Left hindlimb (tissue), 1 donor: ENCODE results near the gene CDK4.
"Not testable (repeated sequence)": the region's sequence is repeated elsewhere in the genome, so short reads cannot be mapped to it uniquely, and the experiment has no call there.

Source experiments
- DNase-seq: peaks from one replicate; pipeline ENCODE4 v3.0.0-alpha.2; 2018

Gene CDK4

GRCh38 chr12:57751788-57752667 is at the start of gene CDK4:
Gene CDK4 (minus strand): TSS chr12:57752310. CDS start chr12:57751717, 593 bp downstream.
- peak; percentile 100 for DNase-seq

DNA sequence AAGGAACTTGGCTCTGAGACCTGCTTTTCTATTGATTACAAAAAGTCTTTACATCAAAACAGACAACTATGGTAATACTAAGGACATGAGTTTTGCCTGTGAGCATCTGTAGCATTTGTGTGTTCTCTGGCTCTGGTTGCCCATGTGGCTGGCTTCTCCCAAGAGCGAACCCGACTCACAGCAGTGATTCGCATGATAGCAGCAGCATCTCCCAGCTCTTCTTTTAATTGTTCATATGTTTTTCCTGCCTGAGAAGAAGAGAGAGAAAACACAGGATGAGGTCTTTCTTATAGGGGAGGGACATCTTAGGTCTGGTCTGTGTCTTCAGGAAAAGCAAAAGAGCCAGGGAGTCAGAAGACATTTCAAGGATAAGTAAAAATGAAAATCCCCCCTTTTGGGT is 48.9 kb upstream of the CDK4 start:
- no peak for DNase-seq

DNA sequence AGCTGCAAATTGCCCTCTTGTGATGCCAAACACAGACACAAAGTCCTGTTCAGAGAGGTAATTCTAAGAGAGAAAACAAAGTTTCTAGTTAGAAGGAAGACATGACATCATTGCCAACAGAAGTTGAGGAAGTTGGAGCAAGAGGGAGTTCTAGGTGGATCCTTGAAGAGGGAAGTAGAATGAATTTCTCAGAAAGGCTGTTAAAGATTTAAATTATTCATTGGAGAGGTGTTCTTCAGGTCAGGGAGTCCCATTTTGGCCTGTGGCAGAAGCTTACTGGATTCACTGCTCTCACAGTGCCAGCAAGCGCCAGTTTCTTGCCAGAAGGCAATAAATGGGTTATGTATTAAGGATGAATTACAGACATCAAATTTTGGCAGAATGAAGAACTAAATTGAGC is 45.8 kb upstream of the CDK4 start:
- DNase-seq: no peak

DNA sequence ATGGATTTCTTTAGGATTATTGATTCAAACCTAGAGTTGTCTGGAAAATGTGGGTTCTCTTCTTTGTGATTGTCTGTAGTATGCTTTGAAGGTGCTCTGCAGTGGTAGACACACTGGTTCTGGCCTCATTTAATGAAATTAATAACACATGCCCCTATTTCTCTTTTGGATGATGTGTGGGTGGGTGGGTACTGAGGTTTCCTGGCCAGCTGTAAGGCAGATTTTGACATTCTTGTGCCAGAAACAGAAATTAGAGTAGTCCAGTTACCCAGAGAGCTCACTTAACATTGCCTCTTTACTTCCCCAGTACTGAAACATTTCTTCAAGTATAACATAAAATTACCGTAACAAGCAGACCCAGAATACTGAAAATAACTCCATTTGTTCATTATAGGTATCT is 44.9 kb upstream of the CDK4 start:
- DNase-seq: no peak

- no peak for DNase-seq
Measured at GRCh38 chr12:57795354-57795753, 43.2 kb upstream of the CDK4 start.

DNA sequence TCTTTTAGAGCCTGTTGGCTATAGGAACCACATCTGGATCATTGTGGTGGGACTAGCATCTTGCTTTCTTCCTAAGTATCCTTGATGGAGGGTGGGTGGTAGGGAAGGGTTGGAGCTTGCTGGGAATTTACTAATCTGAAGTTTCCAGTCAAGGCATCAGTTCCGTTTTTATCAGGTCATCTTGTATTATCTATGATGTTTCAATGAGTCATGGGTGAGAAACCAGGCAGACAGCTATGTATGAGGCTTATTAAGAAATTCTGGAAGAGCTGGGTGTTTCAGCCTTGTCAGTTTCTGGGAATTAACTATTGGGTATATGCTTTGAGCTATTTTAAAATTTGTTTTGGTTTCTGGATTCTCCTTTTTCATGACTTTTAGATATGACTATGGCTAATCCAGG is 41.8 kb upstream of the CDK4 start:
- DNase-seq: no peak

DNA sequence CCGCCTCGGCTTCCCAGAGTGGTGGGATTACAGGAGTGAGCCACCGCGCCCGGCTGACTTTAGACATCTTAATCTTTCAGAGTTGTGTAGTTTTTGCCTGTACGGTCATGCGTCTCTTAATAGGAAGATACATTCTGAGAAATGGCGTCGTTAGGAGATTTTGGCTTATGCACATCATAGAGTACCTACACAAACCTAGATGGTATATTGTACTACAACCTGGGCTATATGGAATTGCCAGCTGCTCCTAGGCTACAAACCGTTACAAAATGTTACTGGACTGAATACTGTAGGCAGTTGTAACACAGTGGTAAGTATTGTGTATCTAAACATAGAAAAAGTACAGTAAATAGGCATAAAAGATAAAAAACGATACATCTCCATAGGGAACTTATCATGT is 31.8 kb upstream of the CDK4 start:
- DNase-seq: no peak

DNA sequence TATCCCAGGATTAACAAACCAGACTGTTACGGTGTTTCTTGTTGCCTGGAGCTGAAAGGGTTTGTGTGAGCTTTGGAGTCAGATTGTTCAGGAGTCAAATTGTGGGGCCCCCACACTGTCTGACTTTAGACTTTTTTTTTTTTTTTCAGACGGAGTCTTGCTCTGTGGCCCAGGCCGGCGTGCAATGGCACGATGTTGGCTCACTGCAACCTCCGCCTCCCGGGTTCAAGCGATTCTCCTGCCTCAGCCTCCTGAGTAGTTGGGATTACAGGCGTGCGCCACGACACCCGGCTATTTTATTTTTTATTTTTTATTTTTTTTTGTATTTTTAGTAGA is 31.3 kb upstream of the CDK4 start:
- DNase-seq: no peak

GRCh38 chr12:57782608-57783465 is 30.7 kb upstream of the CDK4 start, which contains the start of gene TSFM:
Gene TSFM (plus strand): TSS chr12:57782787. CDS start chr12:57782802, 15 bp downstream.
- DNase-seq: peak; percentile 94

DNA sequence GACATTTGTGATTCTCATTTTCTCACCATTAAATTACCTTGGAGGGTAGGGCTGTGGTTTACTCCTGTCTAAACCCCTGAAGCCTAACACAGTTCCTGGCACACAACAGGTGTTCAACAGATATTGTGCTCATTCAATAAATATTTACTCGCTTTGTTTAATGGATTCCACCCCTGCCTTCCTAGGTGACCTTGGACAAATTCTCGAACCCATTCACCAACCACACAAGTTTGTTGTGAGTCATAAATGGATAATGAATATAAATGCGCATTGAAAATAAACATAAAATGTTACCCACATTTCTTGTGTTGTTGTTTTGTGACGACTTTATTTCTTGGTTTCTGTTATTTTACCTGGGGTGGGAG is 30.1 kb upstream of the CDK4 start:
- DNase-seq: no peak

DNA sequence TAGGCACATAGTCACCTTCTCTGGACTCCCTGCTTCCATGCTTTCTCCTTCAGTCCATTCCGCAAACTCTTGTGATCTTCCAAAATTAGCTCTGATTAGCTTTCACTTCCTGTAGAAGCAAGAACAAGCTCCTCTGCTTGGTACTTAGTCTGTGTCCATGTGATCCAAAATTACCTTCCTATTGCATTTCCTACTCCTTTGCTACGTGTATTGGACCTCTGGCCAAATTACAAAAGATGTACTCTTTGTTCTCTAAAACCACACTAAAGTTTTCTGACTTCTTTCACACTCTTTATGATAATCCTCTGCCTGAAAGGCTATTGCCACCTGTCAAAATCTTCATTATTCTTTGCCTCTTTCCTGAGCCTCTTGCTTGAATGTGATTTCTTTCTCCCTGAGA is 29.7 kb upstream of the CDK4 start:
- DNase-seq: no peak

GRCh38 chr12:57781244-57781643 is 29.1 kb upstream of the CDK4 start:
- DNase-seq: no peak

GRCh38 chr12:57780284-57780897 is 28.3 kb upstream of the CDK4 start:
- no peak for DNase-seq

DNA sequence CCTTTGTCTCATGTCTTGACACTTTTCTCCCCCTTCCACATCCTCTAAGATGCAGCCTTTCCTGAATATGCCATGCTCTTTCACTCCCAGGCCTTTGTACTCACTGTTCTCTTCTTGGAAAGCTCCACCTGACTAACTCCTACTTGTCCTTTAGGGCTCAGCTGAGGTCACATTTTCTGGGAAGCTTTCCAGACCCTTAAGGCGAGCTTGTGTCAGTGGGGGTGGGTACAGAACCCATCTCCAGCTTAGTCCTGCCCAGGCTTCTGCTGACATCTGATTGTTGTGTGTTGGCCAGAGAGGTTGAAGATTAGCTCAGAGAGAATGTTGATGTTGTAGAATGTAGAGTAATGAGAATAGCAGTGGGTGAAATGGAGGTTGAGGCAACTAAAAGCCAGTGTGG is 27.6 kb upstream of the CDK4 start:
- DNase-seq: no peak

DNA sequence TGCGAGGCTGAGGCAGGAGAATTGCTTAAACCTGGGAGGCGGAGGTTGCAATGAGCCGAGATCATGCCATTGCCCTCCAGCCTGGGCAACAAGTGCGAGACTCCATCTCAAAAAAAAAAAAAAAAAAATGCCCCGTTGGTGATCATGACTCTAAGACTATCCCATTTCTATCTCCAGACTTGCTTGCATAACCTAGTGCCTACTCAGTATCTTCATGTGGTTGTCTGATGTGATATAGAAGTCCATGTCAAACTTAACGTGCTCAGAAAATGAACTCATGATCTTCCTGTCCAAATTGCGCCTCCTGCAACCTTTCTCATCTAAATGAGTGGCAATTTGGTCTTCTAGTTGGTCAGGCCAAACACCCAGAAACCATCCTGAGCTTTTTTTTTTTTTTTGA is 25.8 kb upstream of the CDK4 start:
- DNase-seq: no peak

GRCh38 chr12:57777367-57777766 is 25.3 kb upstream of the CDK4 start:
- no peak for DNase-seq

DNA sequence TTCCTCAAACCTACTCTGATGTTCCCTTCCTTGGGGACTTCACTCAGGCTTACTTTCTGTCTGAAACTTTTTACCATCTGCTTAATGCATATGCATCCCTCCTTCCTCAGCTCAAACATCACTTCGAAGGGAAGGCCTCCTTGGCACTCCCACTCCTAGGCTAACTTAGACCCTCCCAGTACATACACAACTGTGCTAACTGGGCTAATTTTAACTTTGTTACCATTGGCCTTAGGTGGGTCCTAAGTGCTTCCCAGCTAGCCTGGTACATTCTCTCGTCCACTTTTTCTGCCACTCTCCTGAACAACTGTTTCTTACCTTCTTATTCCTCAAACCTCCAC is 24.1 kb upstream of the CDK4 start:
- DNase-seq: no peak

DNA sequence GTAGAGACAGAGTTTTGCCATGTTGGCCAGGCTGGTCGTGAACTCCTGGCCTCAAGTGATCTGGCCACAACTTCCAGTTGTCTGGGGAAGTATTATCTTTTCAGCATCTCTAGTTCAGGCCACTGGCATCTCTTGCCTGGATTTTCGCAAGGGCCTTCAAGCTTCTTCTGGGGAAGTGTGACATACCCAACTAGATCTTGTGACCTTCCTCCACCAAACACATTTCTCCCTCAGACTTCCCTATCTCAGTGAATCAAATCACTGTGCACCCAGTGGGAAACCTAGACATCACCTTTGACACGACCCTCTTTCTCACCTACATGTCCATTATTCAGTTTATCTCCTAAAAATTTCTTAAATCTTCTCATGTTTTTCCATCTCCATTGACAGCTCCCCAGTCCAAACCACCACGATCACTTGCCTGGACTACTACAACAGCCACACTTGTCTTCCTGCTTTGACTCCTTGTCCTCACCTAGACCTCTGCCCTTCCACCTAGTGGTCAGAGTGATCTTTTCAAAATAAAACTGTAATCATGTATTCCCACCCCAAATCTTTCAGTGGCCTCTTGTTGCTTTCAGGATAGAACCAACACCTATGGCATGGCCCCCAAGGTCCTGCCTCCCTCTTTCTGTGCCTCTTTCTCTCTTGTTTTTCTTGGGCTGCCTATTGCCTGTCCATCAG is 23.6 kb upstream of the CDK4 start:
- no peak for DNase-seq

DNA sequence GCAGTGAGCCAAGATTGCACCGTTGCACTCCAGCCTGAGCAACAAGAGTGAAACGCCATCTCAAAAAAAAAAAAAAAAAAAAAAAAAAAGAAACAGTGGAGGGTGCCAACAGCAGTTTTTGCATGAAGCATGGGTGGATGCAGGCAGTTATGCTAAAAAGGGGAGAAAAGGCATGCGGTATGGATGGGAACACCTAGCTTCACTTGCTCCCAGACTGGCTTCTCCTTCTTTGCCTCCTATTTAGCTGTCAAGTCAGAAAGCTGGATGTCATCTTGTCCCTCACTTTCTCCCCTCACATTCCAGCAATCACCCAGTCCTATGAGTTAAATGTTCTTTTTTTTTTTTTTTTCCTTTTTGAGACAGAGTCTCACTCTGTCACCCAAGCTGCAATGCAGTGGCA is 22.9 kb upstream of the CDK4 start:
- no peak for DNase-seq

GRCh38 chr12:57774634-57775033 is 22.5 kb upstream of the CDK4 start:
- DNase-seq: not testable (repeated sequence)

DNA sequence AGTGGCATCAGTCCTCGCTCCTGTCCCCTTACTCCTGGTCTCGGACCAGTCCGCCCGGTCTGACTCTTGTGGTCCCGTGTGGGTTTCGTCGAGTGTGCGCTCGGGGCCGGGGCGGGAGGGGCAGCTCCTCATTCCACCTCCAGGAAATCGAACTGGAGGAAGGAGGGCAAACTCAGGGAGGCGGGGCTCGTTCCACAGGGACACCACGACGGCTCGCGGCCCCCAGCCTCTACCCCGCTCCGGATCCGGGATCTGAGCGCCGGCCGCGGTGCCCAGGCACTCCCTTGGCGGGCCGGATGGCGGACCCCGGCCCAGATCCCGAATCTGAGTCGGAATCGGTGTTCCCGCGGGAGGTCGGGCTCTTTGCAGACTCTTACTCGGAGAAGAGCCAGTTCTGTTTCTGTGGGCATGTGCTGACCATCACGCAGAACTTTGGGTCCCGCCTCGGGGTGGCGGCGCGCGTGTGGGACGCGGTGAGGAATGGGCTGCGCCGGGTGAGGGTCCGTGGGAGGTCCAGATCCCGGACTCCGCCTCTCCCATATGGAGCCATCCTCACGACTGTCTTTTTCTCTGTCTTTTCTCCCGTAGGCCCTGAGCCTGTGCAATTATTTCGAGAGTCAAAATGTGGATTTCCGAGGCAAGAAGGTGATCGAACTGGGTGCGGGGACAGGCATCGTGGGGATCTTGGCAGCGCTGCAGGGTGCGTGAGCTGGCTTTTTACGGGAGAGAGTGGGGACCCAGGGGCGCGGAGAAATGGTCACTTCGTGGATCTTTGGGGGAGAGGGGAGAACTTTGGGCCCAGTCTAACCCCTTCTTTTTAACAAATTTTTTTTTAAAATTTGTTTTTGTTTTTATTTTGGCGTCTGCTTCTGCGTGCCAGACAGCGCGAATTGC is 20.6 kb upstream of the CDK4 start, which contains the start of gene EEF1AKMT3:
TSS of gene EEF1AKMT3 (plus strand) at position 186 of the 894 bp plus-strand sequence. CDS start at position 297, 111 bp downstream.
- DNase-seq: peak; percentile 80

DNA sequence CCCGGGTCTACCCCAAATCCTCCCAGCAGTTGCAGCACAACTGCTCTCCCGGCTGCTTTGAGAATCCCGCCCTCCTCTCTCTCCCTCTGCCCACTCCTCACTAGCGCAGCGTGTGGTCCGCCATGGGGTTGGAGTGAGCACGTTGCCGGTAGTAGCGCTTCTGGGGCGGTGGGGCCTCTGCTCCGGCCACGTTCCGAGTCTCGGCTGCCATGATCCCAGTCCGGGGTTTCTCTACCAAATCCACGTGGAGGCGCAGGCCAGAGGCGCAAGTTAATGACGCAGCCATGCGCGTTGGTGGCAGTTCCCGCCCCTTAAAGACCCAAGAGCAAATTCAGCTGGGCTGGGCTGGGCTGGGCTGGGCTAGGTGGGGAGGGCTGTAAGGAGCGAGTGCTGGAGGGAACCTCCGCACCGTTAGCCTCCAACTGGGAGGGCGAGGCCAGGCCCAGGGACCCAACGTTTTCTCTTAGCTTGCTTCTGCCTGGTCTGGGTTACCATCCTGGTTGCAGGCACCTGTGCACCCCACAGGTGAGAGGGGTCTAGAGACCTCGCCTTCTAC is 19.8 kb upstream of the CDK4 start, which contains the start of gene METTL1:
TSS of gene METTL1 (minus strand) at position 233 of the 556 bp plus-strand sequence. CDS start at position 211, 22 bp downstream.
- peak; percentile 98 for DNase-seq
